Keratinocyte (primary cell): ENCODE data around the gene ABI3BP. TPM values are rescaled to one million over a fixed set of nuclear protein-coding genes. Genes with fewer than 3 reads are reported as not detected.
A peak's percentile ranks its signal among the peaks of the same experiment; 100 is the strongest.

Experiments used
- DNase-seq: peaks from one replicate; pipeline ENCODE4 v3.0.0-alpha.2; 2011; ENCODE audit warnings: low read depth, missing footprints, low spot score
- FAIRE-seq: peaks from 2 replicates; lab custom pipeline; 2011; peaks lifted over from hg19 to GRCh38; lab: Jason Lieb, UNC
- H2AFZ ChIP-seq: 2 replicates; pipeline ENCODE4 v1.6.0; 2012; ENCODE audit warnings: low read length, control low read depth, inconsistent platforms; ENCODE audit not compliant: control insufficient read depth
- H3K27ac ChIP-seq: 2 replicates; pipeline ENCODE4 v1.5.1; 2011; ENCODE audit warnings: low read length; ENCODE audit not compliant: control insufficient read depth, insufficient read depth
- H3K27me3 ChIP-seq: 3 replicates; pipeline ENCODE4 v1.6.0; 2011; ENCODE audit warnings: low read length; ENCODE audit not compliant: control insufficient read depth, insufficient read depth; ENCODE audit errors: extremely low read depth
- H3K36me3 ChIP-seq, 2 experiments: 2 replicates in 1 of 2; 3 replicates in 1 of 2; pipeline ENCODE4 v1.5.1; 2011; ENCODE audit warnings: low read length in 2 of 2, mild to moderate bottlenecking in 1 of 2; ENCODE audit not compliant: control insufficient read depth in 2 of 2, insufficient read depth in 2 of 2; ENCODE audit errors: extremely low read depth in 1 of 2
- H3K4me1 ChIP-seq: 3 replicates; pipeline ENCODE4 v1.5.1; 2011; ENCODE audit warnings: low read length; ENCODE audit not compliant: control insufficient read depth, insufficient read depth; ENCODE audit errors: extremely low read depth
- H3K4me2 ChIP-seq: 3 replicates; pipeline ENCODE4 v1.6.0; 2011; ENCODE audit warnings: low read depth, low read length; ENCODE audit not compliant: control insufficient read depth, insufficient read depth; ENCODE audit errors: extremely low read depth
- H3K4me3 ChIP-seq, 3 experiments: fragments of 200-600 bp in 1 of 3; sonication (generic) in 1 of 3; 2 replicates in 2 of 3; 3 replicates in 1 of 3; pipeline ENCODE4 v1.5.1; 2011 to 2016; ENCODE audit warnings: low read length in 3 of 3, mild to moderate bottlenecking in 3 of 3, control low read depth in 2 of 3, inconsistent platforms in 1 of 3, low read depth in 1 of 3, mixed read lengths in 1 of 3, mixed run types in 1 of 3, moderate library complexity in 1 of 3; ENCODE audit not compliant: control insufficient read depth in 2 of 3, insufficient read depth in 2 of 3; ENCODE audit errors: extremely low read depth in 1 of 3
- H3K79me2 ChIP-seq: 2 replicates; pipeline ENCODE4 v1.6.0; 2012; ENCODE audit warnings: low read length; ENCODE audit not compliant: control insufficient read depth, insufficient read depth
- H3K9ac ChIP-seq: 3 replicates; pipeline ENCODE4 v1.6.0; 2011; ENCODE audit warnings: low read length; ENCODE audit not compliant: control insufficient read depth, insufficient read depth; ENCODE audit errors: extremely low read depth
- H3K9me1 ChIP-seq: 3 replicates; pipeline ENCODE4 v1.6.0; 2011; ENCODE audit warnings: low read length; ENCODE audit not compliant: control insufficient read depth, insufficient read depth; ENCODE audit errors: extremely low read depth
- H3K9me3 ChIP-seq: 2 replicates; pipeline ENCODE4 v1.5.1; 2012; ENCODE audit warnings: low read depth, low read length; ENCODE audit not compliant: control insufficient read depth
- H4K20me1 ChIP-seq: 3 replicates; pipeline ENCODE4 v1.6.0; 2011; ENCODE audit warnings: low read length; ENCODE audit not compliant: control insufficient read depth, insufficient read depth; ENCODE audit errors: extremely low read depth
- EZH2 ChIP-seq: IDR thresholded peaks from one replicate; pipeline ENCODE4 v1.6.1; 2012; ENCODE audit warnings: inconsistent platforms, mild to moderate bottlenecking, low read length, moderate library complexity
- dilution Hi-C: fragments of 300-500 bp; cut with MboI; formaldehyde crosslinking; loops from one replicate; pipeline ENCODE4 v1.7.0; 2020; ENCODE audit warnings: low sequenced_read_pairs; ENCODE audit not compliant: extremely low pct_ligation_motif_present
- polyA plus RNA-seq, 5 experiments: library from polyadenylated mRNA; depleted of rRNA in 3 of 5; stranded (reverse) in 3 of 5; stranded (forward) in 1 of 5; unstranded in 1 of 5; fragments of >200 nt; gene quantifications; 1 replicate in 1 of 5; 2 replicates in 3 of 5; 3 replicates in 1 of 5; pipeline versions ENCODE4 v1.2.1 to v1.2.3, GENCODE V29; 2011 to 2012; ENCODE audit warnings: missing spikeins in 2 of 5, low read depth in 1 of 5, low replicate concordance in 1 of 5
- TF ChIP-seq, protein P1 (sequence below), 3 experiments: IDR thresholded peaks in 1 of 3; conservative IDR thresholded peaks in 1 of 3; optimal IDR thresholded peaks in 1 of 3; 2 replicates in 2 of 3; 3 replicates in 1 of 3; pipeline versions ENCODE3 to v1.5.1; 2011; ENCODE audit warnings: low read length in 3 of 3, mild to moderate bottlenecking in 3 of 3, moderate library complexity in 2 of 3, control low read depth in 1 of 3, inconsistent platforms in 1 of 3; ENCODE audit not compliant: insufficient read depth in 2 of 3; ENCODE audit errors: extremely low read depth in 1 of 3

Gene ABI3BP
- polyA plus RNA-seq, 1 donor (not counting 4 experiments of a cell fraction or from before 2014, with no cell fraction given) = 0.59 TPM

DNA sequence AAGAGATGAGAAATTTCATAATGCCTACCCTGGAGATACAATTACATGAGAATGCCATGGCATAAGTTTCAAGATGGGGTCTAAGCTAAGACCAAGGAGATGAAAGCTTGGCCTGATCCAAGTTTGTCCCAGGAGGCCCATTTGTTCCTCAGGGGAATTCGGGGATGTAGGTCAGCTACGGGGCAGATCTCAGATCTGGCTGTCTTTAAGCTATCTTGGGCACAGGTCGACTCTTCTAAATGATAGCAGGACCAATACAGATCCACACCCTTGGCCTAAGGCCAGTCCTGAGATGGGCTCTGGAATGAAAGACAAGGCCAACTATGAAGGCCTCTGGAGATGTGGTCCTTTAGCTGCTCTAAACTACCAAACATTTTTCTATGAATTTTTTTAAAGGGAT lies 16.6 kb downstream of the ABI3BP start:
- no peak overlapping the region for H3K4me2 ChIP-seq
- dilution Hi-C loops = no loop called here
- H3K4me1 ChIP-seq = peaks cover 17% of the 10 kb centered on the region
- no peaks in the 10 kb centered on the region for H4K20me1 ChIP-seq
- FAIRE-seq = peak; percentile 13
- no peaks in the 10 kb centered on the region for H3K79me2 ChIP-seq
- H3K9me3 ChIP-seq = no peaks in the 10 kb centered on the region
- TF ChIP-seq EZH2 = no peak
- TF ChIP-seq, protein P1, sequence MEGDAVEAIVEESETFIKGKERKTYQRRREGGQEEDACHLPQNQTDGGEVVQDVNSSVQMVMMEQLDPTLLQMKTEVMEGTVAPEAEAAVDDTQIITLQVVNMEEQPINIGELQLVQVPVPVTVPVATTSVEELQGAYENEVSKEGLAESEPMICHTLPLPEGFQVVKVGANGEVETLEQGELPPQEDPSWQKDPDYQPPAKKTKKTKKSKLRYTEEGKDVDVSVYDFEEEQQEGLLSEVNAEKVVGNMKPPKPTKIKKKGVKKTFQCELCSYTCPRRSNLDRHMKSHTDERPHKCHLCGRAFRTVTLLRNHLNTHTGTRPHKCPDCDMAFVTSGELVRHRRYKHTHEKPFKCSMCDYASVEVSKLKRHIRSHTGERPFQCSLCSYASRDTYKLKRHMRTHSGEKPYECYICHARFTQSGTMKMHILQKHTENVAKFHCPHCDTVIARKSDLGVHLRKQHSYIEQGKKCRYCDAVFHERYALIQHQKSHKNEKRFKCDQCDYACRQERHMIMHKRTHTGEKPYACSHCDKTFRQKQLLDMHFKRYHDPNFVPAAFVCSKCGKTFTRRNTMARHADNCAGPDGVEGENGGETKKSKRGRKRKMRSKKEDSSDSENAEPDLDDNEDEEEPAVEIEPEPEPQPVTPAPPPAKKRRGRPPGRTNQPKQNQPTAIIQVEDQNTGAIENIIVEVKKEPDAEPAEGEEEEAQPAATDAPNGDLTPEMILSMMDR (optimal IDR thresholded peaks at IDR 0.05 in 1 of 3, IDR thresholded peaks at IDR 0.05 in 1 of 3, conservative IDR thresholded peaks at IDR 0.05 in 1 of 3; ENCODE audit: extremely low read depth in 1 of 3, insufficient read depth in 2 of 3, low read length in 3 of 3) = no peak
- no peaks in the 10 kb centered on the region for H3K9me1 ChIP-seq
- H3K27ac ChIP-seq = no peak overlapping the region
- no peaks in the 10 kb centered on the region for H3K36me3 ChIP-seq
- H3K9ac ChIP-seq = no peak overlapping the region
- no peak overlapping the region for H2AFZ ChIP-seq
- H3K27me3 ChIP-seq = no peaks in the 10 kb centered on the region
- no peak for DNase-seq
- no peak overlapping the region for H3K4me3 ChIP-seq

DNA sequence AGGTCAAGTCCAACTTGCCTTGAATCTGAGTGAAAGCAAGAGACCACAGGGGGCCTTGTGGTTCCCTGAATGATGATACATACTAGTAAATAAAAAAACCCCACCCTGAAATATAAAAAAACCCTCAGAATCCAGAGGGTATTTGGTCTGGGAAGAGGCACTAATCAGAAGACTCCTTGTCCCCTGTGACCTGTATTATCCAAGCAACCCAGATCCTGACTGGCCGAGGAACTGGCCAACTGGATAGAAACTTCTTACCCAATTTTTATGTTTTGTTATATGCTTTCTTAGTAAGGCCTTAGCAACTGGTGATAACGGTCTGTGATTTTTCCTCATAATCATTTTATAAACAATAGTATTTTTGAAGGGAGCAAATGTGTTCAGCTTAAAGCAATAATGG lies 17.5 kb downstream of the ABI3BP start:
- Histone ChIP-seq H3K27me3 (no peaks in the 10 kb centered on the region), H3K4me1 (peaks cover 17% of the 10 kb centered on the region), H3K79me2 (no peaks in the 10 kb centered on the region), H3K9me1 (no peaks in the 10 kb centered on the region), H3K9ac (no peak overlapping the region), H3K4me3 (no peak overlapping the region), H2AFZ (no peak overlapping the region), H4K20me1 (no peaks in the 10 kb centered on the region), H3K9me3 (no peaks in the 10 kb centered on the region), H3K27ac (no peak overlapping the region), H3K4me2 (no peak overlapping the region), H3K36me3 (no peaks in the 10 kb centered on the region)
- no peak for TF ChIP-seq EZH2
- TF ChIP-seq, protein P1 (optimal IDR thresholded peaks at IDR 0.05 in 1 of 3, IDR thresholded peaks at IDR 0.05 in 1 of 3, conservative IDR thresholded peaks at IDR 0.05 in 1 of 3; ENCODE audit: extremely low read depth in 1 of 3, insufficient read depth in 2 of 3, low read length in 3 of 3) = no peak
- dilution Hi-C loops = no loop called here
- no peak for FAIRE-seq
- no peak for DNase-seq
